Kidney epithelial cell (primary cell): ENCODE results near the gene SLC25A21. TPM values are rescaled to one million over a fixed set of nuclear protein-coding genes. Genes with fewer than 3 reads are reported as not detected.
"Not testable (repeated sequence)": the region's sequence is repeated elsewhere in the genome, so short reads cannot be mapped to it uniquely, and the experiment has no call there.

Experiments
- DNase-seq: peaks from one replicate; pipeline ENCODE4 v3.0.0-alpha.2; 2010; ENCODE audit warnings: low read depth
- H3K27me3 ChIP-seq: 2 replicates; pipeline ENCODE4 v1.6.0; 2011; ENCODE audit warnings: low read length; ENCODE audit not compliant: control insufficient read depth, insufficient read depth
- H3K36me3 ChIP-seq: 2 replicates; pipeline ENCODE4 v1.5.1; 2011; ENCODE audit warnings: low read length; ENCODE audit not compliant: control insufficient read depth, insufficient read depth
- H3K4me3 ChIP-seq: 2 replicates; pipeline ENCODE4 v1.5.1; 2011; ENCODE audit warnings: low read depth, mild to moderate bottlenecking, control low read depth, low read length
- total RNA-seq: library from RNA; depleted of rRNA; stranded (reverse); fragments of >200 nt; gene quantifications from 2 replicates; pipeline ENCODE4 v1.2.3, GENCODE V29; 2015
- TF ChIP-seq, protein P1 (sequence below): IDR thresholded peaks from 2 replicates; pipeline ENCODE4 v1.5.1; 2011; ENCODE audit warnings: mild to moderate bottlenecking, moderate library complexity, low read length, control low read depth, inconsistent platforms; ENCODE audit not compliant: insufficient read depth, poor library complexity, severe bottlenecking

SLC25A21 gene
- total RNA-seq, 1 donor from 2014 or later = 2.1 TPM

DNA sequence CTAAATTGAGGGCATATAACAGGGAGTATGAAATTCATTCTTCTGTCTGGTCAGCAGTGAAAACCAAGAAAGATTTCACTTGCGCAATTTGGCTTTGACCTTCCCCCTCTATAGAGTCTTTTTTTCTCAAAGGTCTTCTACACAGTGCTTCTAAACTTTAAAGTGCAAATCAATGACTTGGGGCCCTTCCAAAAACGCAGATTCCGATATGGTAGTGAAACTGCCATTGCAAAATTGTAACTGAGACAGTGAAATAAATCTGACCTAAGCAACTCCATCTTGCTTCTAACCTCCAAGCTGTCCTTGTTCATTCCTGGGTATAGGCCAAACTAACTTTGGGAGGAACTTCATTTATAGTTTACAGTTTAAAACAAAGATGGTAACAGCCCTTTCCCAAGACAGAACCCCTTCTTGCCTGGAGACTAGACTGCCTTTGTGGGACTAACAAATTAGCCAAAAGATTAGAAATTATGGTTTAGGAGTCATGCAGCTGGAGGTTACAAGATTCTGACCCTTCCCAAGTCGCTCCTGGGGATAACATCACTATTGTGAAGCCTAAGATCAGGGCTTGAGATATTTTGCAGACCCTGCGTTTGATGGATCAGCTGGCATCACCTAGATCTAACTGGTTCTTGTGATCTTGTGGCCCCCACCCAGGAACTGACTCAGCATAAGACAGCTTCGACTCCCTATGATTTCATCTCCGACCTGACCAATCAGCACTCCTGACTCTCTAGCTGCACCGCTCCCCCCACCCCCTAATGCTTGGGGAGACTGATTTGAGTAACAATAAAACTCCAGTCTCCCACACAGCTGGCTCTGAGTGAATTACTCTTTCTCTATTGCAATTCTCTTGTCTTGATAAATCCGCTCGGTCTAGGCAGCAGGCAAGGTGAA, 5.0 kb downstream of the SLC25A21 start:
- TF ChIP-seq, protein P1, sequence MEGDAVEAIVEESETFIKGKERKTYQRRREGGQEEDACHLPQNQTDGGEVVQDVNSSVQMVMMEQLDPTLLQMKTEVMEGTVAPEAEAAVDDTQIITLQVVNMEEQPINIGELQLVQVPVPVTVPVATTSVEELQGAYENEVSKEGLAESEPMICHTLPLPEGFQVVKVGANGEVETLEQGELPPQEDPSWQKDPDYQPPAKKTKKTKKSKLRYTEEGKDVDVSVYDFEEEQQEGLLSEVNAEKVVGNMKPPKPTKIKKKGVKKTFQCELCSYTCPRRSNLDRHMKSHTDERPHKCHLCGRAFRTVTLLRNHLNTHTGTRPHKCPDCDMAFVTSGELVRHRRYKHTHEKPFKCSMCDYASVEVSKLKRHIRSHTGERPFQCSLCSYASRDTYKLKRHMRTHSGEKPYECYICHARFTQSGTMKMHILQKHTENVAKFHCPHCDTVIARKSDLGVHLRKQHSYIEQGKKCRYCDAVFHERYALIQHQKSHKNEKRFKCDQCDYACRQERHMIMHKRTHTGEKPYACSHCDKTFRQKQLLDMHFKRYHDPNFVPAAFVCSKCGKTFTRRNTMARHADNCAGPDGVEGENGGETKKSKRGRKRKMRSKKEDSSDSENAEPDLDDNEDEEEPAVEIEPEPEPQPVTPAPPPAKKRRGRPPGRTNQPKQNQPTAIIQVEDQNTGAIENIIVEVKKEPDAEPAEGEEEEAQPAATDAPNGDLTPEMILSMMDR = no peak
- Histone ChIP-seq H3K27me3 (no peaks in the 10 kb centered on the region), H3K36me3 (no peaks in the 10 kb centered on the region), H3K4me3 (no peak overlapping the region)
- DNase-seq = no peak

DNA sequence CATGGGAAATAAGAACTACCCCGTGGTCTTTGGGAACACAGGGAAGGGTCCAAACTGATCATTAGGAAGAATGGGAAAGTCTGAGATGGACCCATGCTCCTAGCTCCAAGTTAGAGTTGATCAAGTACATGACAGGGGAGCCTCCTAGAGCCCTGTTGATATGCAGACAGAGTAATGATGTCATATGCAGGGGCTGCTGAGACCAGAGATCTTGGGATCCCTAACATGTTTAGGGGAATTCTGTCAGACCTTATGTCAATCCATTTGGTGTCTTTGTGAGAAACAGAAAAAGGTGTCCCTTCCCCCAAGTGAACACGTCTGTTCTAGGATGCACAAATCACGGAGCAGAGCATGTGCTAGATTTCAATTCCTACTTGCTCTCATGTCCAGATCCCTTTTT, 6.6 kb downstream of the SLC25A21 start:
- H3K36me3 ChIP-seq = no peaks in the 10 kb centered on the region
- TF ChIP-seq, protein P1 = no peak
- H3K4me3 ChIP-seq = no peak overlapping the region
- H3K27me3 ChIP-seq = no peaks in the 10 kb centered on the region
- no peak for DNase-seq

DNA sequence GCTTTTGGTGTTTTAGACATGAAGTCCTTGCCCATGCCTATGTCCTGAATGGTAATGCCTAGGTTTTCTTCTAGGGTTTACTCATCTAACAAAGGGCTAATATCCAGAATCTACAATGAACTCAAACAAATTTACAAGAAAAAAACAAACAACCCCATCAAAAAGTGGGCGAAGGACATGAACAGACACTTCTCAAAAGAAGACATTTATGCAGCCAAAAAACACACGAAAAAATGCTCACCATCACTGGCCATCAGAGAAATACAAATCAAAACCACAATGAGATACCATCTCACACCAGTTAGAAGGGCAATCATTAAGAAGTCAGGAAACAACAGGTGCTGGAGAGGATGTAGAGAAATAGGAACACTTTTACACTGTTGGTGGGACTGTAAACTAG, 10.1 kb downstream of the SLC25A21 start:
- not testable (repeated sequence) for H3K36me3 ChIP-seq, H3K27me3 ChIP-seq, H3K4me3 ChIP-seq, DNase-seq

DNA sequence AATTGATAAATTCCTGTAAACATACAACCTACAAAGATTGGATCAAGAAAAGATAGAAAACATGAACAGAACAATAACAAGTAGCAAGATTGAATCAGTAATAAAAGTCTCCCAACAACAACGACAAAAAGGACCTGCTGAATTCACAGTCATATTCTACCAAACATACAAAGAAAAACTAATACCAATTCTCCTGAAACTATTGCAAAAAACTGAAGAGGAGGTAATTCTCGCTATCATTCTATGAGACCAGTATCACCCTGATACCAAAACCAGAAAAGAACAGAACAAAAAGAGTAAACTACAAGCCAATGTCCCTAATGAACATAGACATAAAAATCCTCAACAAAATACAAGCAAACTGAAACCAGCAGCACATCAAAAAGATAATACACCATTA, 14.4 kb downstream of the SLC25A21 start:
- Histone ChIP-seq H3K36me3 (no peaks in the 10 kb centered on the region), H3K27me3 (no peaks in the 10 kb centered on the region), H3K4me3 (no peak overlapping the region)
- TF ChIP-seq, protein P1 = no peak
- DNase-seq = no peak

DNA sequence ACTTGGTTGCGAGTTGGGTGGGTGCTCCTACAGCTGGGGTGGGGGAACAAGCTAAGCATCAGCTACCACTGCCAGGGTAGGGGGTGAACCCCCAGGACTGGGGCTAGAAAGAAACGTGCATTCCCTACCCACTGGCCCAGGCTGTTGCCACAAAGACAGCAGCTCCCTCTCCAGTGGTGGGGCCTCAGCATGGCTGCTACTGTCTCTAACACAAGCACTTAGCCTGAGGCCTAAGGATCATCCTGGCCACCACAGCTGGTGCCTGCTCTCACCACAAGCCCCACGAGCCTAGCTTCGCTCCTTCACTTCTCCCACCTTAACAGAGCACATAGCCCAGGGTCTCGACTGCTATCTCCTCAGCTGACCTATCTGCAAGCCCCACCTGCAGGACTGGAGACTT, 18.9 kb downstream of the SLC25A21 start:
- H3K4me3 ChIP-seq = no peak overlapping the region
- no peaks in the 10 kb centered on the region for H3K27me3 ChIP-seq
- TF ChIP-seq, protein P1 = no peak
- no peak for DNase-seq
- no peaks in the 10 kb centered on the region for H3K36me3 ChIP-seq

DNA sequence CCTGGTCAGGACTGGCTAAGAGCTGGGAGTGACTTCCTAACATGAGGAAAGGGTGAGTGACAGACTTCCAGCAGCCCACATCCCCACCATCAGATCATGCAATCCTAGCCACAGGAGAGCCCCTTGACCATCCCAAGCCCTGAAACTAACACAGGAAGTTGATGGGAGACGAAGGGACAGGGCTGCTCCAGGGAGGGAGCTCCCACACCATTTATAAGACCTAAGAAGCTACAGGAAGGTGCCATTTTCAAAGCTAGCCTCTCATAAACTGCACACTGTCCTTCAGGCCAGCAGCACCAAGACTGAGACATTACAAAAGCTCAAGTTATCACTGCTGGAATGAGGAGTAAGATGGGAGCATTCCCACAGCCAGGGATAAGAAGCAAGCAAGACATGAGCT, 19.4 kb downstream of the SLC25A21 start:
- Histone ChIP-seq H3K36me3 (no peaks in the 10 kb centered on the region), H3K4me3 (no peak overlapping the region), H3K27me3 (no peaks in the 10 kb centered on the region)
- TF ChIP-seq, protein P1 = no peak
- DNase-seq = no peak
